ENCODE results near the gene BIRC7. TPM values are rescaled to one million over a fixed set of nuclear protein-coding genes. Genes with fewer than 3 reads are reported as not detected.

Gene BIRC7
- total and polyA plus RNA-seq, 2 donors (not counting 3 experiments of a cell fraction or from before 2014, with no cell fraction given): not detected

DNA sequence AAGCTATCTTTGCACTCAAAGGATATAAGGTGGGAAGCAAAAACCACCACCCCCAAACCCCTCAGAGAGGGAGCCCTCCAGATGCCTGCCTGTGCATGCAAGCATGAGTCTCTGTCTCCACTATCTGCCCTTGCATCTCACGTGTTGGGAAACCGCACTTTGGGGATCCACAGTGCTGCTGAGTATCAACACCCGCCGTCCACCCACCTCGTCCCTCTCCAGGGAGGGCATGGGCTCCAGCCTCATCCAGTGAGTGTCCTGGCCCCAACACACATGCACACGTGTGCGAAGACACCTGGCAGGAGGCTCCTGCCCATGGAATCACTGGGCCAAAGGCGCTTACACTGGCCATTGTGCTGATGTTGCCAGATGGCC lies 16.3 kb upstream of the BIRC7 start:
- ChIA-PET CTCF (interaction anchor here (0.5 to 3.1 kb wide), 2 partner anchors 11 to 27 kb away, joined by 3 to 11 read pairs; no protein-coding TSS in a partner anchor), POLR2A (no interaction called here)
- BruUV-seq (replicated peaks): no TSS peak

More for the DNA sequence above, 16.3 kb upstream of the BIRC7 start:
- TF ChIP-seq GATA2 (IDR thresholded peaks at IDR 0.05; ENCODE audit: insufficient read depth, insufficient read length, low read depth, low read length) (no peak), JUN (IDR thresholded peaks at IDR 0.05; ENCODE audit: borderline replicate concordance, insufficient read depth, insufficient read length, low read depth) (no peak), FOS (IDR thresholded peaks at IDR 0.05; ENCODE audit: borderline replicate concordance, insufficient read depth, low read length) (no peak), POLR2A (IDR thresholded peaks at IDR 0.05; ENCODE audit: low read depth, low read length) (no peak), EZH2 (IDR thresholded peaks at IDR 0.05; ENCODE audit: borderline replicate concordance, low read depth, low read length, severe bottlenecking) (no peak), MYC (IDR thresholded peaks at IDR 0.05; ENCODE audit: low read depth, low read length) (no peak), POLR2AphosphoS5 (IDR thresholded peaks at IDR 0.05; ENCODE audit: insufficient read depth, low read depth, low read length) (no peak)
- TF ChIP-seq, protein P1, sequence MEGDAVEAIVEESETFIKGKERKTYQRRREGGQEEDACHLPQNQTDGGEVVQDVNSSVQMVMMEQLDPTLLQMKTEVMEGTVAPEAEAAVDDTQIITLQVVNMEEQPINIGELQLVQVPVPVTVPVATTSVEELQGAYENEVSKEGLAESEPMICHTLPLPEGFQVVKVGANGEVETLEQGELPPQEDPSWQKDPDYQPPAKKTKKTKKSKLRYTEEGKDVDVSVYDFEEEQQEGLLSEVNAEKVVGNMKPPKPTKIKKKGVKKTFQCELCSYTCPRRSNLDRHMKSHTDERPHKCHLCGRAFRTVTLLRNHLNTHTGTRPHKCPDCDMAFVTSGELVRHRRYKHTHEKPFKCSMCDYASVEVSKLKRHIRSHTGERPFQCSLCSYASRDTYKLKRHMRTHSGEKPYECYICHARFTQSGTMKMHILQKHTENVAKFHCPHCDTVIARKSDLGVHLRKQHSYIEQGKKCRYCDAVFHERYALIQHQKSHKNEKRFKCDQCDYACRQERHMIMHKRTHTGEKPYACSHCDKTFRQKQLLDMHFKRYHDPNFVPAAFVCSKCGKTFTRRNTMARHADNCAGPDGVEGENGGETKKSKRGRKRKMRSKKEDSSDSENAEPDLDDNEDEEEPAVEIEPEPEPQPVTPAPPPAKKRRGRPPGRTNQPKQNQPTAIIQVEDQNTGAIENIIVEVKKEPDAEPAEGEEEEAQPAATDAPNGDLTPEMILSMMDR (IDR thresholded peaks at IDR 0.05; ENCODE audit: extremely low read depth in 1 of 2, insufficient read depth in 1 of 2, low read depth in 1 of 2, low read length in 2 of 2): no peak
- TF ChIP-seq, protein P2, sequence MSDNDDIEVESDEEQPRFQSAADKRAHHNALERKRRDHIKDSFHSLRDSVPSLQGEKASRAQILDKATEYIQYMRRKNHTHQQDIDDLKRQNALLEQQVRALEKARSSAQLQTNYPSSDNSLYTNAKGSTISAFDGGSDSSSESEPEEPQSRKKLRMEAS (IDR thresholded peaks at IDR 0.05; ENCODE audit: insufficient read depth, insufficient read length): no peak
- H3K4me2 ChIP-seq (ENCODE audit: insufficient read depth, low read length): no peak overlapping the region
- no peaks in the 10 kb centered on the region for H3K36me3 ChIP-seq (ENCODE audit: control insufficient read depth in 2 of 2, extremely low read depth in 1 of 2, insufficient read depth in 2 of 2, low read length in 2 of 2)
- no peak for DNase-seq (ENCODE audit: low read depth, low spot score)
- intact Hi-C loops (cut with micrococcal nuclease): loop anchor here (5.0 kb wide), 1 partner anchor 37 kb away; no protein-coding TSS in a partner anchor
- H2AFZ ChIP-seq (ENCODE audit: low read depth, low read length): no peak overlapping the region
- no peak overlapping the region for H3K27ac ChIP-seq (ENCODE audit: insufficient read depth, low read depth, low read length)
- peaks cover 14% of the 10 kb centered on the region for H3K79me2 ChIP-seq (ENCODE audit: control insufficient read depth, insufficient read depth, low read length)
- no peak overlapping the region for H3K4me3 ChIP-seq (replicated peaks in 1 of 3; ENCODE audit: insufficient read depth in 1 of 3, low read depth in 1 of 3, low read length in 3 of 3)
- H3K9me3 ChIP-seq (replicated peaks; ENCODE audit: control insufficient read depth, insufficient read depth, low read length): no peaks in the 10 kb centered on the region
- H3K9me1 ChIP-seq (replicated peaks; ENCODE audit: control insufficient read depth, extremely low read depth, insufficient read depth, low read length): no peaks in the 10 kb centered on the region
- H3K4me1 ChIP-seq (ENCODE audit: control insufficient read depth, extremely low read depth, insufficient read depth, low read length): peaks cover 10% of the 10 kb centered on the region
- dilution Hi-C loops (cut with MboI; ENCODE audit: extremely low pct_ligation_motif_present, low sequenced_read_pairs): no loop called here
- peaks cover 4% of the 10 kb centered on the region for H4K20me1 ChIP-seq (replicated peaks; ENCODE audit: control insufficient read depth, extremely low read depth, insufficient read depth, low read length)
- no peak overlapping the region for H3K9ac ChIP-seq (replicated peaks; ENCODE audit: extremely low read depth, insufficient read depth, low read length)
- FAIRE-seq: no peak
- H3K27me3 ChIP-seq (ENCODE audit: control insufficient read depth in 2 of 2, insufficient read depth in 2 of 2, low read length in 2 of 2): no peaks in the 10 kb centered on the region

Data from endothelial cell of umbilical vein (primary cell).